ENCODE measurements around the gene RASA2. TPM values are rescaled to one million over a fixed set of nuclear protein-coding genes. Genes with fewer than 3 reads are reported as not detected.

The RASA2 gene
- total and polyA plus RNA-seq, 10 of the 15 experiments (the other 5 are each of a cell fraction or from before 2014, with no cell fraction given): 1.9 to 9.4 (median 7.2) TPM

- no peak for TF ChIP-seq PRDM15 (CRISPR knock-in tag; IDR thresholded peaks at IDR 0.05)
These were observed 55.6 kb downstream of the RASA2 start (continued) for GRCh38 chr3:141542202-141542969.

- Histone ChIP-seq H3K4me2 (ENCODE audit: control insufficient read depth, insufficient read depth) (no peak overlapping the region), H3K36me3 (ENCODE audit: control insufficient read depth in 2 of 2, insufficient read depth in 2 of 2, low read length in 1 of 2) (peaks cover 1 to 5% of the 10 kb centered on the region in 2 experiments; a peak in 2 of 4 replicates), H3K4me1 (ENCODE audit: control insufficient read depth, insufficient read depth, low read length) (no peaks in the 10 kb centered on the region), H3K9me3 (replicated peaks; ENCODE audit: control insufficient read depth, insufficient read depth, low read length) (peaks cover 2% of the 10 kb centered on the region; the same call in 2 of the 3 replicates), H2AFZ (ENCODE audit: control insufficient read depth, low read depth, low read length) (no peak overlapping the region), H3K27ac (ENCODE audit: control insufficient read depth, insufficient read depth) (no peak overlapping the region), H3K9ac (ENCODE audit: control insufficient read depth, insufficient read depth, low read length) (no peak overlapping the region), H3K4me3 (no peak overlapping the region), H3K27me3 (replicated peaks in 1 of 2; ENCODE audit: control insufficient read depth in 2 of 2, insufficient read depth in 2 of 2, low read length in 1 of 2) (no peaks in the 10 kb centered on the region), H4K20me1 (ENCODE audit: control insufficient read depth, insufficient read depth) (no peaks in the 10 kb centered on the region), H3K79me2 (ENCODE audit: control insufficient read depth, insufficient read depth, low read length) (no peaks in the 10 kb centered on the region)
- no TSS peak for BruUV-seq (replicated peaks)
- ChIA-PET RAD21 (ENCODE audit: unreplicated experiment) (no interaction called here), CTCF (no interaction called here), SMC1A (ENCODE audit: uncharacterized antibody, unreplicated experiment) (no interaction called here), POLR2A (no interaction called here)
- intact Hi-C loops (cut with micrococcal nuclease; ENCODE audit: unreplicated experiment): no loop called here
- DNase-seq (ENCODE audit: low read depth, low spot score) (no peak), FAIRE-seq (no peak), ATAC-seq (no peak)
- in situ Hi-C loops (cut with MboI): no loop called here
- TF ChIP-seq SREBF1 (IDR thresholded peaks at IDR 0.05; ENCODE audit: low read length): no peak
- no peak for TF ChIP-seq ZNF217 (IDR thresholded peaks at IDR 0.05)
- no peak for TF ChIP-seq SMAD1 (IDR thresholded peaks at IDR 0.05; ENCODE audit: low read depth, partially characterized antibody)
- TF ChIP-seq HDAC6 (IDR thresholded peaks at IDR 0.05; ENCODE audit: unreplicated experiment): no peak
These were observed 56.2 kb downstream of the RASA2 start for GRCh38 chr3:141542989-141543388.

Measured in GM12878 (cell line).